ENCODE measurements around the gene AHCTF1.

GRCh38 chr1:246814890-246815289 is 116.9 kb downstream of the AHCTF1 start:
- no peak for TF ChIP-seq CTCF (IDR thresholded peaks at IDR 0.05)
- TF ChIP-seq POLR2A (IDR thresholded peaks at IDR 0.05): no peak

Data from thyroid gland (tissue), 4 donors.